Stimulated activated CD4-positive, alpha-beta T cell treated with anti-CD3 and anti-CD28 coated beads, Interleukin-1b, Interleukin-23, amount 100 ng/mL, for 1 hour (primary cell): Measurements from ENCODE around the gene CHST6.
"Not testable (repeated sequence)": the region's sequence is repeated elsewhere in the genome, so short reads cannot be mapped to it uniquely, and the experiment has no call there.

ENCODE experiments used
- DNase-seq, 2 donors: peaks; one replicate each; pipeline ENCODE4 v3.0.0-alpha.2; 2020; ENCODE audit warnings: low read depth in 2 of 2

Gene CHST6

DNA sequence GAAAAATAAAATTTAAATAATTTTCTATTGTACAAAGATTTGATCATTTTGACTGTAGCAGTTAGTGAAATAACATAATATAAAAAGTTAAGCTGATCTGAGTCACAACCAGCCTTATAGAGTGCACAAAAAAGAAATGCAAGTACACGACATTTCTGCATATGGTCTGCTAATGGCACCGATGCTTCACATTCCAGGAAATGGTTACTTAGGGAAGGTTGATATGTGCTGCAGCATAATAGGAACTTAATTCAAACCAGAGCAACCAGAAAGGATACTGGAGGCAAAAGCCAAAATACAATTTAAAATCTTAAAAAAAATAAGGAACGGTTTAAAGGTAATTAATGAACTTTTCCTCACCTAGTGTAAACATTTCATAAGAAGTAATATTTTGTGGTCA lies 51.9 kb downstream of the CHST6 start:
- DNase-seq: no peak

DNA sequence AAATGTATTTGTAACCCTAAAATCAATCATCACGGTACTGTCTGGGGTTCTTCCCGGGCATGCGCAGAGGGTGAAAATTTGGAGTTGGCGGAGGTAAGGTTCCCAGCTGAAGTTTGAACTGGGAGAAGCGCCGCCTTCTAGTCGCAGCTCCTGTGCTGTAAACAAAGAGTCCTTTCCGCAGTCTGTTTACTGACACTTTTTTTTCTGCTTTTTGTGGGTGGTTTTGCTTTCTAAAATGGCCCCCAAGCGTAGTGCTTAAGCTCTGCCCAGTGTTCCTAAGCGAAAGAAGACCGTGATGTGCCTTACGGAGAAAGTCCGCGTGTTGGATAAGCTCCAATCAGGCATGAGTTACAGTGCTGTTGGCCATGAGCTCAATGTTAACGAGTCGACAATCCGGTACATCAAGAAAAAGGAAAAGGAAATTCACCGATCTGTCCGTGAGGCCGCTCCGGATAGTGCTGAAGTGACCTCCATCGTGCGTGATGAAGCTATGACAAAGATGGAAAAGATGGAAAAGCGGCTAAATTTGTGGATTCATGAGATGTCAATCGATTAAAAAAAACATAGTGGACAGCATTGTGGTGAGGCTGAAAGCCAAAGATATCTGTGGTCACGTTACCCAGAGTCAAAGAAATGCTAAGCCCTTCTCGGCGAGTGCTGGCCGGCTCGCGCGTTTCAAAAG lies 61.4 kb downstream of the CHST6 start:
- DNase-seq: peak in 1 of 2 donors; percentile 10

DNA sequence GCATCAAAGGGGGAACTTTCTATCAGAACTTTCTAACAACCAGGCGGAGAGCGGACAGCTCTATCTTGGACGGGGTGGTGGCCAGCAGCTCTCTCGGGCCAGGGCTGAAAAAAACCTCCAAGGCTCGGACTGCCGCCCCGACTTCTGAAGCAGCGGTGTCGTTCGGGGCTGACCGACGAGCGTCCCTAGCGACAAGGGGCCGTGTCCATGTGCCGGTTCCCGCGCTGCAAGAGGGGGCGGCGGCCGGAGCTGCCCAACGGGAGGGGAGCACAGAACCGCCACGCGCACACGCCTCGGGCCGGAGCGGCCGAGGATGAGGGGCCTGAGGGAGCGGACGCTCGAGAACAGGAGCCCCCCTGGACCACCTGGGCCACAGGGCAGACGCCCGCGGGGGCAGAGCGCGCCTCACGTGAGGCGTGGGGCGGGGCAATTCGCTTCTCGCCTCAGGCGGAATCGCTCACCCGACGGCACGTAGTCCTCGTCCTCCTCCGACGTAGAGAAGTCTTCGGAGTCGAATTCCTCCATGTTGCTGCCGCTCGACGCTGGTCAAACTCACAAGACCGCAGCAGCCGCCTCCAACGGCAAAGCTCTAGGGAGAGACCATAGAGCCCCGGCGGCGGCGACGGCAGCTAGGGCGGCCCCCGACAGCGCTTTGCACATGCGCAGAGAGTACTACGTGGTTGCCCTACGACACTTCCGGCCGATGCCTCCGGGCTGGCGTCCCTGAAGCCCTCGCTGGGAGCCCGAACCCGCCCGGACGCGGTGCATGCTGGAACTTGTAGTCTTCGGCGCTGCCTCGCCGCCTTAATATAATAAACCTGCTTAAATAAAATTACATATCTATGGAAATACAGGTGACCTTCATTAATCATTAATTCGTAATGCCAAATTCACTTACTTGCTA lies 62.2 kb downstream of the CHST6 start, which contains the start of gene CFDP1:
CFDP1 (minus strand) TSS at position 676 of the 904 bp plus-strand sequence; CDS start at position 525, 151 bp downstream.
- DNase-seq: peak; percentile 83 to 86

DNA sequence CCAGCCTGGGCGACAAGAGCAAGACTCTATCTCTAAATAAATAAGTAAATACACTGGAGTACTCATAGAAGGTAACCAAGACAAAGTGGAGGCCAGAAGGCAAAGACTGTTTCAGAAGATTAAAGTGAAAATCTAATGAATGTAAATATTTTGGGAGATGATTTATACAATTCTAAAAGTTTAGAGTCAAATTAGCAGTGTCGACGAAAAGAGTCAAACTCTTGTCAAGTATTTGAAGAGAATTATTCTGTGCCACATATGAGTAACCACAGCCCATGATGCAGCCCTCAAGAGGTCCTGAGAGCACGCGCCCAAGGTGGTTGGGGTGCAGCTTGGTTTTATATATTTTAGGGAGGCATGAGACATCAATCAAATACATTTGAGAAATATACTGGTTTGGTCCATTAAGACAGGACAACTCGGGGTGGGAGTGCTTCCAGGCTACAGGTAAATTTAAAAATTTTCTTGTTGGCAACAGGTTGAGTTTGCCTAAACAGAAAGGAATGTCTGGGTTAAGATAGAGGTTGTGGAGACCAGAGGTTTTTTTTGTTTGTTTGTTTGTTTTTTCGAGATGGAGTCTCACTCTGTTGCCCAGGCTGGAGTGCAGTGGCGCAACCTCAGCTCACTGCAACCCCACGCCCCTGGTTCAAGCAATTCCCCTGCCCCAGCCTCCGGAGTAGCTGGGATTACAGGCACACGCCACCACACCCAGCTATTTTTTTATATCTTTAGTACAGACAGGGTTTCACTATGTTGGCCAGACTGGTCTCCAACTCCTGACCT lies 65.4 kb downstream of the CHST6 start:
- no peak for DNase-seq

GRCh38 chr16:75426524-75426923 lies 68.7 kb downstream of the CHST6 start:
- not testable (repeated sequence) for DNase-seq

DNA sequence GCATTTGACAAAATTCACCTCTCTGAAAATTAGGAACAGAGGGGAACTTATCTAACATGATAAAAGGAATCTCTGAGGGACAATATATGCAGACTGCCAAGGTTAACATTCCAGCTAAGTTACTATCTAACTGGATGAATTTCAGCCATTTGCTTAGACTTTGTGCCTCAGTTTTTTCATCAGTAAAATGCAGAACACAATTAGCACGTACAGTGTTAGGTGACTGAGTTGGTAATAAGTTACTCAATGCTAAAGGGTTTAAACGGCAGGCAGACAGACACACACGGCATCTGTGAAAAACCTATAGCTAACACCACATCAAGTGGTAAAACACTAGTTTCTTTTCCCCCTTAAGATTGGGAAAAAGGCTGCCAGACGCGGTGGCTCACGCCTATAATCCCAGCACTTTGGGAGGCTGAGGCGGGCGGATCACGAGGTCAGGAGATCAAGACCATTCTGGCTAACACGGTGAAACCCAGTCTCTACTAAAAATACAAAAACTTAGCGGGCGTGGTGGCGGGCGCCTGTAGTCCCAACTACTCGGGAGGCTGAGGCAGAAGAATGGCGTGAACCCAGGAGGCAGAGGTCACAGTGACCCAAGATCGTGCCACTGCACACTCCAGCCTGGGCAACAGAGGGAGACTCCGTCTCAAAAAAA lies 71.0 kb downstream of the CHST6 start:
- DNase-seq: not testable (repeated sequence)

DNA sequence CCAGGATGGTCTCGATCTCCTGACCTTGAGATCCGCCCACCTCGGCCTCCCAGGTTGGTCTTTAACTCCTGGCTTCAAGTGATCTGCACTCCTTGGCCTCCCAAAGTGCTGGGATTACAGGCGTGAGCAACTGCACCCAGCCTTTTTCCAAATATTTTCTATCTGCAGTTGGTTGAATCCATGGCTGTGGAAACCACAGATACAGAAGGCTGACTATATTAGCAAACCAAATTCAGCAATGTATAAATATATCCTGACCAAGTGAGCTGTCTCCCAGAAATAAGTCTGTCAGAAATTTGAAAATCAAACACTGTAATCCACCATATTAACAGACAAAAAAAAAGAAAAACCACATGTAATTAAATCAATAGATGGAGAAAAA lies 71.5 kb downstream of the CHST6 start:
- DNase-seq: no peak
